Fibroblast of mammary gland (primary cell): ENCODE results near the gene SMOC2.

Experiments used
- DNase-seq: peaks from one replicate; pipeline ENCODE4 v3.0.0-alpha.2; 2010; ENCODE audit warnings: low read depth
- H3K4me3 ChIP-seq: 2 replicates; pipeline ENCODE4 v1.5.1; 2011; ENCODE audit warnings: low read depth, mild to moderate bottlenecking, low read length, moderate library complexity; ENCODE audit not compliant: control insufficient read depth
- TF ChIP-seq, protein P1 (sequence below): conservative IDR thresholded peaks from 2 replicates; pipeline ENCODE4 v1.5.1; 2011; ENCODE audit warnings: low read depth, low read length, inconsistent platforms; ENCODE audit not compliant: control insufficient read depth, insufficient read depth

SMOC2 gene

DNA sequence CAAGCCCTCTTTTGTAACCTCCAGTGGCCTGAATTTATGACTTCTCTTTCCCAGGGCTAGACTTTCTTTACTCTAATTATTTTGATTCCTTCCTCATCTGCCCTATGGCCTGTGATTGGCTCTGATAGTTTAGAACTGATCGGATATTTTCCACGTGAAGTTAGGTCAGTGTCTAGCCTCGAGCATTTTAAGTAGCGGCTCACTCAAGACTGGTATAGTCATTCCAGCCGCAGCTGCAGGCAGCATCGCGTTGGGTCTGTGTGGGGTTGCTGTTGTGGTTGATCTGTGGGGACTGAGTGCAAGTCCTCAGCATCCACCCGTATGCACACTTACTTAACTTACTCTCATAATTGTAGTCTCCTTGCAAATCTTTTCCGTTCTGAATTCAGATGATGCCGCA lies 105.7 kb downstream of the SMOC2 start:
- TF ChIP-seq, protein P1, sequence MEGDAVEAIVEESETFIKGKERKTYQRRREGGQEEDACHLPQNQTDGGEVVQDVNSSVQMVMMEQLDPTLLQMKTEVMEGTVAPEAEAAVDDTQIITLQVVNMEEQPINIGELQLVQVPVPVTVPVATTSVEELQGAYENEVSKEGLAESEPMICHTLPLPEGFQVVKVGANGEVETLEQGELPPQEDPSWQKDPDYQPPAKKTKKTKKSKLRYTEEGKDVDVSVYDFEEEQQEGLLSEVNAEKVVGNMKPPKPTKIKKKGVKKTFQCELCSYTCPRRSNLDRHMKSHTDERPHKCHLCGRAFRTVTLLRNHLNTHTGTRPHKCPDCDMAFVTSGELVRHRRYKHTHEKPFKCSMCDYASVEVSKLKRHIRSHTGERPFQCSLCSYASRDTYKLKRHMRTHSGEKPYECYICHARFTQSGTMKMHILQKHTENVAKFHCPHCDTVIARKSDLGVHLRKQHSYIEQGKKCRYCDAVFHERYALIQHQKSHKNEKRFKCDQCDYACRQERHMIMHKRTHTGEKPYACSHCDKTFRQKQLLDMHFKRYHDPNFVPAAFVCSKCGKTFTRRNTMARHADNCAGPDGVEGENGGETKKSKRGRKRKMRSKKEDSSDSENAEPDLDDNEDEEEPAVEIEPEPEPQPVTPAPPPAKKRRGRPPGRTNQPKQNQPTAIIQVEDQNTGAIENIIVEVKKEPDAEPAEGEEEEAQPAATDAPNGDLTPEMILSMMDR, result no peak

DNA sequence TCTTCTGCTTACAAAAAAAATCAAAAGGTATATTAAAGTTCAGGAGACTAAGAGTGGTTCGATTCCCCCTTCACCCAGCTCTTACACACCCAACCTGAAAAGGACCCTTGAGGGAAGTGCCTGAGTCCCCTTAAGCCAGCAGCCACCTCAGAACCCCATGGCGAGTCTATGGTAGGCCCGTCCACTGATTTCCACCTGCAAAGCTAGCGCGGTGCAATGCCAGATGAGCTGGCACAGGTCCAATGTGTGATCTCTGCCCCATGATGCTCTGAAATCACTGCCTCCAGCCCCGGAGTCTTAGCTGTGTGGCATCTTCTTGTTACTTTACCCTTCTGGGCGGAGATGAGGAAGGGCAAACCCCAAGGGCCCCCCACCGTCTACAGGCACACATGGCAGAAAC lies 109.3 kb downstream of the SMOC2 start:
- DNase-seq, result no peak
- TF ChIP-seq, protein P1, result no peak
- no peak overlapping the region for H3K4me3 ChIP-seq

More for the DNA sequence above, 105.7 kb downstream of the SMOC2 start:
- DNase-seq, result no peak
- no peak overlapping the region for H3K4me3 ChIP-seq

DNA sequence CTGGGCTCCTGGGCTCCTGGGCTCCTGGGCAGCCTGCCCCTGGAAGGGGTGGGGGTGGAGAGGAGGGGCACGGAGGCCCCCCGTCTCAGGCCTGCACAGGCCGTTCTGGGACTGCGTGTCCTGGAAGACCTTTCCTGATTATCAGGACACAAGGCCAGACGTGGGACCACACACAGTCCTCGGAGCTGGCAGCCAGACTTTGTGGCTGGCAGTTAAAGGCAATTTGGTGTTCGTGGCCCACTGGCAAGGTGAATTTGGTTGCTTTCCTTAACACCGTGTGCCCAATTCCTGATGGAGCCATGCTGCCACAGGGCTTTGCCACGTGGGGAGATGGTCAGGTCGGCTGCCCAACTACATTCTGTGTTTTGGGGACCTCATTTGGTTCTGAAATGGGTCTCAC lies 113.5 kb downstream of the SMOC2 start:
- DNase-seq, result no peak
- TF ChIP-seq, protein P1, result no peak
- H3K4me3 ChIP-seq, result no peak overlapping the region

GRCh38 chr6:168554898-168555617 lies 114.1 kb downstream of the SMOC2 start:
- H3K4me3 ChIP-seq, result no peak overlapping the region
- no peak for DNase-seq
- TF ChIP-seq, protein P1, result no peak

DNA sequence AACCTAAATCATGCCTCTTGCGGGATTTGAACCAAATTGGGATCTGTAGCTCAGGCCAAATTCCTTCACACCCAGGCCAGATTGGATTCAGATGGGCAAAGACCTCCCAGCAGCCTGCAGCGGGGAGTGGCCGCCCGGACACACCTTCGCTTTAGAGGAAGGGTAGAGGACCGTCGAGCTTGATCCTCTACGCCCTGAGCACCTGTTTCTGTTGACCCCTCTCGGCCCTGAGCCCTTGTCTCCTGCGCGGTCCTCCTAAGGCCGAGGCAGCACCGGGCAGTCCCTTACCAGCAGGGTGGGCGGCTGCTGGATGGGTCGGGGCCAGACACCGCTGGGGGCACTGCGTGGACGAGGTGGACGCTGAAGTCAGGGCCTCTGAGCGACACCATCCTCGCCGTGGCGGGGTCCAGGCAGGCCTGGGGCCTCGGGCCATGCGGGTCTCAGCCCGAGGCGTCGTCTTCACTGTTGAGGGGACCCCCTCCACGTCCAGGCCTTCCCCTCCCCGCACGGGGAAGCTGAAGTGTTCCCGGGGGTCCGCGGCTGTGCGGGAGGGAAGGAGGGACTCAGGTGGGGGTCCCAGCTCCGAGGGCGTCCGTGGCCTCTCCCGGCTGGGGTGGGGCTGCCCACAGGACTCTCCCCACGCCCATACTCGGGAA lies 114.8 kb downstream of the SMOC2 start:
- TF ChIP-seq, protein P1, result no peak
- DNase-seq, result no peak

DNA sequence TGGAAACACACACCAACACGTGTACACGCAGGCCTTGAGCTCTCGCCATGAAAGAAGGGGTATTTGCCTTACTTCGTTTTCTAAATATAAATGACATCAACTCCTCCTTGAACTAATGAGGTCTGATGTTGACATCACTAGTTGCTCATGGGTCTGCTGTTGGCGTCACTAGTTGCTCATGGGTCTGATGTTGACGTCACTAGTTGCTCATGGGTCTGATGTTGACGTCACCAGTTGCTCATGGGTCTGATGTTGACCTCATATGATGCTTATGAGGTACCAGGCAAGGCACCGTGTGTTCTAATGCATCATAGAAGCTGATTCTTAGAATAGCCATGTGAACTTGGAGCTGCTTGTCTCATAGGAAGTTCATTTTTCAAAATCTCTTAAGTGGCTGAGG lies 116.5 kb downstream of the SMOC2 start:
- no peak for DNase-seq
- TF ChIP-seq, protein P1, result no peak
- no peak overlapping the region for H3K4me3 ChIP-seq

More for the DNA sequence above, 114.8 kb downstream of the SMOC2 start:
- H3K4me3 ChIP-seq, result no peak overlapping the region
